Activated naive CD4-positive, alpha-beta T cell treated with anti-CD3 and anti-CD28 coated beads, Interleukin-2, amount 50 U/mL, for 72 hours (primary cell): ENCODE data around the gene HOXB7. TPM values are rescaled to one million over a fixed set of nuclear protein-coding genes. Genes with fewer than 3 reads are reported as not detected.

Experiments used
- ATAC-seq, 2 donors: fragments of 150-1000 bp; cut with Tn5 transposase; 2 replicates each; pipeline ENCODE4 v1.10.0; 2021; ENCODE audit warnings: mild to moderate bottlenecking in 2 of 2, moderate library complexity in 2 of 2
- DNase-seq, 2 donors: peaks; one replicate each; pipeline ENCODE4 v3.0.0; 2021 to 2022; ENCODE audit warnings: low spot score in 2 of 2
- H3K27ac Mint-ChIP-seq, 2 donors: one replicate each; pipeline ENCODE4 v1.8.0; 2022; ENCODE audit warnings: mild to moderate bottlenecking in 2 of 2, mixed read lengths in 2 of 2
- H3K36me3 Mint-ChIP-seq, 2 donors: one replicate each; pipeline ENCODE4 v1.8.0; 2022; ENCODE audit warnings: mixed read lengths in 2 of 2
- H3K9me3 Mint-ChIP-seq, 2 donors: one replicate each; pipeline ENCODE4 v1.8.0; 2022; ENCODE audit warnings: mixed read lengths in 2 of 2
- total RNA-seq, 2 donors: library from RNA; stranded (reverse); gene quantifications; one replicate each; pipeline ENCODE4 v1.2.3, GENCODE V29; 2022

HOXB7 gene
- total RNA-seq, 2 donors from 2014 or later, result 1.1 TPM; not detected in 1

DNA sequence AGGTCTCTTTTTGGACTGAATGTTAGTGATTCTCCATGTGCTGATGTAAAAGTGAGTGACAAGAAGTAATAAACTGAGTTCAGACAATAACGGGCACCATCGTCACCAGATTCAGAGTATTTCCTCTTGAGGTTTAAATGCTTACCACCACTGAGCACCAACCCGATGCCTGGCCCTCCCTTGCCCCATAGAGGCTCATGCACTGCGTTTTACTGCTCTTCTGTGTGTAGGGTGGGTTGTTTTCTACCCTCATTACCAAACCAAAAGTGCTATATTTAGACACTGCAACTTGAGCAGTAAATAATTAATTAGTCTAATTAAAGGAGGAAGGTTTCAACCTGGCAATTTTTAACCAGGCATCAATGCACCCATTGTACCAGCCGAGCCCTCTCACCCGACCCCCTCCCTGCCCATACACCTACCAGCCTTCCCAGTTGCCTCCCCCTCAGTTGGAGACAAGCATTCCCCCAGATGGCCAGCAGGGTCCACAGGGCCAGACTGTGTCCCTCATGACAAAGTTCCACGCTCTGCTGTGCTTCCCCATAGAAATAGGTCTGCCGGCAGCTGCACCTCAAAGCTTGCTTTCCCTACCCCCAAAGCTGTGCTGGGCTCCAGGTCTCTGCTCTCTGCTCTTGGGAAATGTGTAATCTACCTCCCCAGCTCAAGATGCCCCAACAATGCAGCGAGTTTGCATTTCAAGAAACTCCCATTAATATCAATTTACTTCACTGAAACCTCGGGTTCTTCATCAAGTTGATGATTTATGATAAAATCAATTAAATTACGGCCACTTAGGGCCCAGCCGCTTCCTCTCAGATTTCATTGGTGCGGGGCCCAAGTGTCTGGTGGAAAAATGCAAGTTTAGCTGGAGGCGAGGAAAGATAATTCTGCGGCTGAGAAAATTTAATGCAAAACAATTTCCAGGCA is 48.7 kb downstream of the HOXB7 start:
- no peak overlapping the region for H3K27ac Mint-ChIP-seq
- ATAC-seq (no peak), DNase-seq (no peak)
- no peaks in the 10 kb centered on the region for H3K36me3 Mint-ChIP-seq
- H3K9me3 Mint-ChIP-seq, result no peaks in the 10 kb centered on the region

- no peak for DNase-seq
These were observed 50.7 kb downstream of the HOXB7 start for GRCh38 chr17:48559840-48560817.

GRCh38 chr17:48559122-48559839 is 51.5 kb downstream of the HOXB7 start:
- no peaks in the 10 kb centered on the region for H3K36me3 Mint-ChIP-seq
- DNase-seq (no peak), ATAC-seq (no peak)
- H3K27ac Mint-ChIP-seq, result no peak overlapping the region
- no peaks in the 10 kb centered on the region for H3K9me3 Mint-ChIP-seq

More at GRCh38 chr17:48559840-48560817, 50.7 kb downstream of the HOXB7 start:
- Mint-ChIP-seq H3K9me3 (no peaks in the 10 kb centered on the region), H3K36me3 (no peaks in the 10 kb centered on the region), H3K27ac (no peak overlapping the region)
- ATAC-seq, result no peak

DNA sequence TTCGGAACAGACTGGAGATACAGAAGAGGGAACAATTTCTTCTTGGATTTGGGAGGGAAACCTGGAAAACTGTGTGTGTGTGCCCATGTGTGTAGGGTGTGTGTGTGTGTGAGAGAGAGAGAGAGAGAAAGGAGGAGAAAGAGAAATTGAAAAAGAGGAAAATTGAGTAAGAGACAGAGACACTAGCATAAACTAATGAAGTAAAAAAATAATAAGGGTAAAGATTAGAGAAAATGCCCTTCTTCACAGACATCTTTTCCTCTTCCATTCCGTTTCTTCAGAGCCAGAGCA is 52.0 kb downstream of the HOXB7 start:
- ATAC-seq (no peak), DNase-seq (no peak)
- Mint-ChIP-seq H3K9me3 (no peaks in the 10 kb centered on the region), H3K27ac (no peak overlapping the region), H3K36me3 (no peaks in the 10 kb centered on the region)

- Mint-ChIP-seq H3K9me3 (no peaks in the 10 kb centered on the region), H3K36me3 (no peaks in the 10 kb centered on the region), H3K27ac (peak overlapping the region in 1 of 2 donors; percentile 4)
- ATAC-seq, result no peak
- DNase-seq, result no peak
These were observed 52.6 kb downstream of the HOXB7 start for GRCh38 chr17:48558057-48558830.

Other genes with a start within 250 kb of the HOXB7 start
- gene SKAP1, start 180.8 kb downstream of the HOXB7 start, total RNA-seq, result 10 to 100 TPM; 65.0 to 98.0 TPM
- not detected for gene HOXB1, start 80.0 kb downstream of the HOXB7 start, total RNA-seq
- gene HOXB2, start 65.9 kb downstream of the HOXB7 start, total RNA-seq, result 10 to 100 TPM in 1 of 2 donors, 1 to 10 TPM in 1; 3.2 to 21.7 TPM
- 1 to 10 TPM in 1 of 2 donors, under 1 TPM in 1; 0.89 to 3.0 TPM for gene HOXB4, start 32.7 kb downstream of the HOXB7 start, total RNA-seq
- 1 to 10 TPM; 1.6 to 3.1 TPM for gene HOXB3, start 20.8 kb downstream of the HOXB7 start, total RNA-seq
- gene HOXB5, start 17.2 kb downstream of the HOXB7 start, total RNA-seq, result not detected
- gene HOXB6, start 6.0 kb downstream of the HOXB7 start, total RNA-seq, result under 1 TPM in 1 of 2 donors, not detected in 1; 0.16 TPM
- gene HOXB8, start 4.3 kb upstream of the HOXB7 start, total RNA-seq, result not detected
- 1 to 10 TPM; 1.2 to 2.4 TPM for gene HOXB9, start 15.3 kb upstream of the HOXB7 start, total RNA-seq
- gene PRAC1, start 111.5 kb upstream of the HOXB7 start, total RNA-seq, result not detected
- not detected for gene PRAC2, start 112.2 kb upstream of the HOXB7 start, total RNA-seq
- gene HOXB13, start 117.7 kb upstream of the HOXB7 start, total RNA-seq, result not detected
- not detected for gene TTLL6, start 206.2 kb upstream of the HOXB7 start, total RNA-seq
- 100 to 1,000 TPM in 1 of 2 donors, 10 to 100 TPM in 1; 63.6 to 123 TPM for gene CALCOCO2, start 220.0 kb upstream of the HOXB7 start, total RNA-seq